ENCODE results near the gene ZNF280A.
"Not testable (repeated sequence)": the region's sequence is repeated elsewhere in the genome, so short reads cannot be mapped to it uniquely, and the experiment has no call there.

Gene ZNF280A

DNA sequence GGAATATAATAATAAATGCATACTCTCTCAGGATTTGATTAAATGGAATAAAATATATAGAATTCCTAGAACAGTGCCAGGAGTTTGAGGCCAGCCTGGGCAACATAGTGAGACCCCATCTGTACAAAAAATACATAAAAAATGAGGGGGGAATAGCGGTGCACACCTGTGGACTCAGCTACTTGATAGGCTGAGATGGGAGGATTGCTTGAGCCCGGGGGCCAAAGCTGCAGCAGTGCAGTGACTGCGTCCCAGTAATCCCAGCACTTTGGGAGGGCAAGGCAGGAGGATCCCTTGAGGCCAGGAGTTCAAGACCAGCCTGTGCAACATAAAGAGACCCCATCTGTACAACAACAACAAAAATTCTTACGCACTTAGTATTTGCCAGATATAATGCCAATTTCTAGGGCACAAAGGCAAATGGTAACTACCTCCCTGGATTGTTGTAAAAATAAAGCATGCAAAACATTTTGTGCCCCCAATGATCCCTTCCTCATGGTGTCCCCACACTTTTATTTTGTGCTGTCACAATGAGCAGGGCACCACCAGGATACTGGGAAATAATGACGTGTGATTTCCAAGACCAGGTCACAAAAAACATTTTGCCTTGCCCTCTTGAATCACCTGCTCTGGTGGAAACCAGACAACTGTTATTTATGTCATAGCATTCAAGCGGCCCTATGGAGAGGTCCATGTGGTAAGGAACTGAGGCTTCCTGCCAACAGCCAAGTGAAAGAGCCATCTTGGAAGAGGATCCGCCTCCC, 18.3 kb upstream of the ZNF280A start:
- no peak for DNase-seq

GRCh38 chr22:22536916-22537315, 16.8 kb upstream of the ZNF280A start:
- no peak for DNase-seq

- DNase-seq = no peak
These were observed 16.4 kb upstream of the ZNF280A start for GRCh38 chr22:22536515-22536914.

GRCh38 chr22:22535662-22536061, 15.6 kb upstream of the ZNF280A start:
- no peak for DNase-seq

DNA sequence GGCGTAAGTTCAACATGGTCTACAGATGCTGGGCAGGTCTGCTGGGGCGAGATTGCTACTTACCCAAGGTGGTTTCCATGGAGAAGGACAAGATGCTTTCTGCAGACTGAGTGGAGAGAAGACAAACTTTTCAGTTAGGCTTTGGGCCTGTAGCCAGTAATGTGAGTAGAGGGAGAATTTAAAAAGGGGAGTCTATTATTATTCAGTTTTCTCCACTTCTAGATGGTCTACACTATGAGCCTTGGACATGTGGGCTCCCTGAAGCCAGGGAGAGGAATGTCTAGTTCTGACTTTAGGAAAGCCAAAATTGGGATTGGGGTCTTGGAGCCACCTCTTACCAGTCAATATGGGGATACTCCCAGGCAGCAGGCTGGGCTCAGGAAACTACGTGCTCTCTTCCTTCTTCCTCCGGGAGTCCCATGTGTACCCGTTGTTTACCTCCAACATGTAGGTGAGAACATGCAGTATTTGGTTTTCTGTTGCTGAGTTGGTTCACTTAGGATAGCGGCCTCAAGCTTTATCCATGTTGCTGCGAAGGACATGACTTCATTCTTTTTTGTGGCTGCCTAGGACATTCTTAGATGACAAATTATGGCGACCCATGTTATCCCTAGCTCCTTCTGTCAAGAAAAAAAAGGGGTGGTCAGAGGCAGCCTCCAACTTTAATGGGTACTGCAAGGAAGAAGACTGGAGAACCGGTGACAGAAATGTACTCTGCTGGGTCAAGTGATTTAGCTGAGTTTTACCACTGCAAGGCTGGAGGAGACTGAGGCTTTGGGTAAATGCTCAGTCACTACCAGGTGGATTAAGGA, 14.7 kb upstream of the ZNF280A start:
- no peak for DNase-seq

DNA sequence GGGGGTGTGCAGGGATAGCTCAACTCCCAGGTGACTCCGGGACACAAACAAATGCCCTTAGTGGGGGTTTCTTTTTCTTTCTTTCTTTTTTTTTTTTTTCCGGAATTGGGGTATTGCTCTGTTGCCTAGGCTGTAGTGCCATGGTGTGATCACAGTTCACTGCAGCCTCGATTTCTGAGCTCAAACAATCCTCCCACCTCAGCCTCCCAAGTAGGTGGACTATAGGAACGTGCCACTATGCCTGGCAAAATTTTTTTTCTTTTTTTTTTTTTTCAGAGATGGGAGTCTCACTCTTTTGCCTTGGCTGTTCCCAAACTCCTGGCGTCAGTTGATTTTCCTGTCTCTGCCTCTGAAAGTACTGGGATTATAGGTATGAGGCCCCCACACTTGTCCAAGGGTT, 13.8 kb upstream of the ZNF280A start:
- DNase-seq = no peak

DNA sequence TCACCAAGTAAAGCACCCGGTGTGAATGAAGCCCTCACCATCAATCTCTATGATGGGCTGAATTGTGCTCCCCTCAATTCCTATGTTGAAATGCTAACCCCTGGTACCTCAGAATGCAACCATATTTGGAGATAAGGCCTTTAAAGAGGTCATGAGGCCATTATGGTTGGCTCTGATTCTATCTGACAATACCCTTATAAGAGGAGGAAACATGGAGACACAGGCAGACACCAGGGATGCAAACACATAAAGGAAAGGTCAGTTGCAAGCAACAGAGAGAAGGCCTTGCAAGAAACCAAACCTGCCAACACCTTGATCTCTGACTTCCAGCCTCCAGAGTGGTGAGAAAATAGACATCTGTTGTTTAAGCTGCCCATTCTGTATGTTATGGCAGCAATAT, 13.3 kb upstream of the ZNF280A start:
- no peak for DNase-seq

DNA sequence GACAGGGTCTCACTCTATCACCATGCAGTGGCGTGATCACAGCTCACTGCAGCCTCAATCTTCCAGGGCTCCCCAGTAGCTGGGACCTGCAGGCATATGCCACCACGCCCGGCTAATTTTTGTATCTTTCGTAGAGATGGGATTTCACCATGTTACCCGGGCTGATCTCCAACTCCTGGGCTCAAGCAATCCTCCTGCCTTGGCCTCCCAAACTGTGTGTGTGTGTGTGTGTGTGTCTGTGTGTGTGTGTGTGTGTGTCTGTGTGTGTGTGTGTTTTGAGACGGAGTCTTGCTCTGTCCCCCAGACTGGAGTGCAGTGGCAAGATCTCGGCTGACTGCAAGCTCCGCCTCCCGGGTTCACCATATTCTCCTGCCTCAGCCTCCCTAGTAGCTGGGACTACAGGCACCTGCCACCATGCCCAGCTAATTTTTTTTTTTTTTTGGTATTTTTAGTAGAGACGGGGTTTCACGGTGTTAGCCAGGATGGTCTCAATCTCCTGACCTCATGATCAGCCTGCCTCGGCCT, 12.5 kb upstream of the ZNF280A start:
- not testable (repeated sequence) for DNase-seq

DNA sequence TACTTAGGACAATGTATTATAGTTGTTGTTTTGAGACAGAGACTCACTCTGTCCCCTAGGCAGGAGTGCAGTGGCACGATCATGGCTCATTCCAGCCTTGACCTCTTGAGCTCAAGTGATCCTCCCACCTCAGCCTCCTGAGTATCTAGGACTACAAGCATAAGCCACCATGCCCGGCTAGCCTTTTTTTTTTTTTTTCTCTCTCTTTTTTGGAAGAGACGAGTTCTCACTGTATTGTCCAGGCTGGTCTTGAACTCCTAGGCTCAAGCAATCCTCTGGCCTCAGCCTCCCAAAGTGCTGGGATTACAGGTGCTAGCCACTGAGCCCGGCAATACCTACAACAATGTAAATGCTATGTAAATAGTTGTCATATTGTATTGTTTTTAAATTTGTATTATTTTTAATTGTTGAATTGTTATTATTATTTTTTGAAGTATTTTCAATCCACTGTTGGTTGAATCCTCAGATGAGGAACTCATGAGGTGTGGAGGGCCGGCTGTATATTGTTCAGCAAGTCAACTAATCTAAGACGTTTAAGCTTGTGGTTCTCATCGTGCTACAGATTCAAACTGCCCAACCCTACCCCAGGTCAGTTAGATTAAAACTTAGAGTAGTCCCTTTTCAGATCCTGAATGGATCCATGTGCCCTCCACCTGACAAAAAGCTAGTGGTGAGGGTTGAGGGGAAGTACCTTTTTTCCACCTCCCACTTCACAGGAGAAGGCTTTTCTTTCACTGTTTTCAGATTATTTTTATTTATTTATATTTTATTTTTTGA, 11.9 kb upstream of the ZNF280A start:
- no peak for DNase-seq

- DNase-seq = no peak
These were observed 8.7 kb upstream of the ZNF280A start for GRCh38 chr22:22528780-22529179.

DNA sequence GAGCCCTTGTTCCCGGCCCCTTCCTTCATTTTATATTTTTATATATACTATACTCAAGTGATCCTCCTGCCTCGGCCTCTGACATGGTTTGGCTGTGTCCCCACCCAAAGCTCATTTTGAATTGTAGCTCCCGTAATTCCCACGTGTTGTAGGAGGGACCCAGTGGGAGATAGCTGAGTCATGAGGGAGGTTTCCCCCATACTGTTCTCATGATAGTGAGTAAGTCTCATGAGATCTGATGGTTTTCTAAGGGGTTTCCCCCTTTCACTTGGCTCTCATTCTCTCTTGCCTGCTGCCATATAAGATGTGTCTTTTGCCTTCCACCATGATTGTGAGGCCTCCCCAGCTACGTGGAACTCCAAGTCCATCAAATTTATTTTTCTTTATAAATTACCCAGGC, 7.2 kb upstream of the ZNF280A start:
- no peak for DNase-seq

DNA sequence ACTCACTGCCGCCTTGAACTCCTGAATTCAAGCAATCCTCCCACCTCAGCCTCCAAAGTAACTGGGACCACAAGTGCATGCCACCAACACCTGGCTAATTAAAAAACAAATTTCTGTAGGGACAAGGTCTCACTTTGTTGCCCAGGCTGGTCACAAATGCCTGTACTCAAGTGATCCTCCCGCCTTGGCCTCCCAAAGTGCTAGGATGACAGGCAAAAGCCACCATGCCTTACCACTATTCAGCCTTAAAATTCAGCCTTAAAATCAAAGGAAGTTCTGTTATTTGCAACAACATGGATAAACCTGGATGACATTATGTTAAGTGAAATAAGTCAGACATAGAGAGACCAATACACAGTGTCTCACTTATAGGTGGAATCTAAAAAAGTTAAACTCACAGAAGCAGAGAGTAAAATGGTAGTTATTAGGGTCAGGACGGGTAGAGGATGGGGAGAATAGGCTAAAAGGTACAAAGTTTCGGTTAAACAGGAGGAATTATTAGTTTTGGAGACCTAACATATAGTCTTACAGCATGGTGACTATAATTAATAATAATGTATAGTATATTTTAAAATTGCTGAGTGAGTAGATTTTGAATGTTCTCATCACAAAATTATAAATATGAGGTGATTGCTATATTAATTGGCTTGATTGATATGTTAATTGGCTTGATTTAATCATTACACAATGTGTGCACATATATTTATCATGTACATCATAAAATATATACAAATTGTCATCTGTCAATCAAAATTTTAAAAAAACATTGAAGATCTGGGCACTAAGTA, 6.2 kb upstream of the ZNF280A start:
- no peak for DNase-seq

DNA sequence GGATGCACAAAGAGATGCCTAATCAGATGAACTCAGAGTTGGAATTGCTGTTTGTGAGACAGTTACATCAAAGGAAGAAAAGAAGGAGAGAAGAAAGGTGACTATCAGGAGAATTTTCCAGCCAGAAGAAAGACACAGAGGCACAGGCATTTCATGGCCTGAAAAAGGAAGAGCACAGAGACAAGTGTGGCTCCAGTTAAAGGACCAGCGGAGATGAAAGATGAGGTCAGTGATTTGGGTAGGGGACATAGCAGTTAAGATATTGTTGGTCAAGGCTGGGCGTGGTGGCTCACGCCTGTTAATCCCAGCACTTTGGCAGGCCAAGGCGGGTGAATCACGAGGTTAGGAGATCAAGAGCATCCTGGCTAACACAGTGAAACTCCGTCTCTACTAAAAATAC, 3.4 kb upstream of the ZNF280A start:
- DNase-seq = no peak

GRCh38 chr22:22521631-22522030, 1.6 kb upstream of the ZNF280A start:
- DNase-seq = no peak

- DNase-seq = no peak
These were observed 865 bp upstream of the ZNF280A start for GRCh38 chr22:22520667-22521602.

DNA sequence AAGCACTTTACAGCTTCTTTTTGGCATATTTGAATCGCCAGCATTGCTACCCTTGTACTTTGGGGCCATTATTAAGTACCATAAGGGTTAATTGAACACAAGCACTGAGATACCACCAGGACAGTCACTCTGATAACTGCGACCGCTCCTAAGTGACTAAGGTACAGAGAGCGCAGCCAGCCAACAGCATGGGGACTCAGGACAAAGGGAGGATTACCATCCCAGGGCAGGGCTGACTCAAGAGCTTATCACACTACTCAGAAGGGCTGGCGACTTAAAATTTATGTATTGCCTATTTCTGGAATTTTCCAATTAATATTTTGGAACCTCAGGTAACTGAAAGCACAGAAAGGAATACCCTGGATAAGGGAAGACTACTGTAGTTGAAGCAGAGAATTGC, 479 bp downstream of the ZNF280A start:
- DNase-seq = no peak

- DNase-seq = no peak
These were observed 3.1 kb downstream of the ZNF280A start for GRCh38 chr22:22516992-22517391.

- no peak for DNase-seq
These were observed 4.2 kb downstream of the ZNF280A start for GRCh38 chr22:22515890-22516289.

DNA sequence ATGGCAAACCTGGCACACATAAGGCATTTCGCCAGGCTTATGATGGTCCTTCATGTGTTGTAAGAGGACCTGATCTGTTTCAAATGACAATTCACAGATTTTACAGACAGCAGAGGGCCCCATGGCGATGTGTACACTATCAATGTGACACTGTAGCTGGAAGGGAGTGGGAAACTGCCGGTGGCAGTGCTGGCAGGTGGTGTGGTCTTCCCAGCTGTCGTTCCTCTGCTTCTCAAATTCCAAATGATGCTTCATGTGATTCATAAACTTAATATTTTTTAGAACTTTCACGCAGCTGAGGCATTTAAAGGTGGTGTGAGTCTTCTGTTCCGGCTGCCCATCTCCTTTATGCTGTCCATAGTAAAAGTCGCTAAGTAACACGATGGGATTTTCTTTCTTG, 5.6 kb downstream of the ZNF280A start:
- DNase-seq = not testable (repeated sequence)

DNA sequence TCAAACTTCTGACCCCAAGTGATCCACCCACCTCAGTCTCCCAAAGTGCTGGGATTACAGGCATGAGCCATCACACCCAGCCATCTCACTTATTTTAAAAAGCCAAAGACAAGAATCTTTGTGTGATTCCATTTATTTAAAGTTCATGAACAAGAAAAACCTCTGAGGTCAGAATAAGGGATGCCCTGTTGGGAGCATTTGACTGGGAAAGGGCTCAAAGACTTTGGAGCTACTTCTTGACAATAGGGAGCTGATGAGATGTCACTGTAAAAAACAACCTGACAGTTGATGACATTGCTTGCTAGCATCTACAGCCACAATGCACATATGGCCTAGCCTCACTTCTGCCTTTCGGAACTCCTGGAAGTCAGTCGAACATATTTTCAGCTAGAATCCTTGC, 6.5 kb downstream of the ZNF280A start:
- DNase-seq = no peak

DNA sequence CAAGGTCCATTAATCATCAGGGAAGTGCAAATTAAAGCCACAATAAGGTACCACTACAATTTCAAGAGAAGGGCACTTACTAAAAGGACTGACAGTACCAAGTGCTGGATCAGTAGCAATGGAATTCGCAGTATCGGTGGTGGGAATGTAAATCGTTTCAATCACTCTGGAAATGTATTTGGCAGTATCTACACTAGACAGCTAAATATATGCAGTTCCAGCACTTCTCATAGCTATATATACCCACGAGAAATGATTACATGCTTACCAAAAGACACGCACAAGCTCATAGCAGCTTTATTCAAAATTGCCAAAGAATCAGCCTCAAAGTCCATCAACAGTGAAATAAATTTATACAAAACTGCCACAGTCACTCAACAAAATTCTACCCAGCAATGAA, 7.1 kb downstream of the ZNF280A start:
- no peak for DNase-seq

Measured in NCI-H748 treated with DMSO at 0.1 percent for 48 hours (cell line).